CD4-positive, alpha-beta T cell (primary cell): Measurements from ENCODE around the gene PIK3R1. TPM values are rescaled to one million over a fixed set of nuclear protein-coding genes. Genes with fewer than 3 reads are reported as not detected.

Experiments
- ATAC-seq: fragments of 200-7000 bp; cut with Tn5 transposase; one replicate; pipeline ENCODE4 v1.10.0; 2022; ENCODE audit warnings: mild to moderate bottlenecking; ENCODE audit not compliant: poor library complexity
- CTCF ChIA-PET: fragments of 350-600 bp; sonication (Branson Sonifier 250); formaldehyde crosslinking; loops from one replicate; lab custom pipeline; 2021; ENCODE audit warnings: antibody characterized with exemption, inconsistent platforms; lab: Charles Lee
- POLR2A ChIA-PET: fragments of 350-600 bp; sonication (Branson Sonifier 250); formaldehyde crosslinking; loops from one replicate; lab custom pipeline; 2021; ENCODE audit warnings: antibody characterized with exemption, inconsistent platforms; lab: Charles Lee
- DNase-seq, 14 experiments: peaks; one replicate each; pipeline ENCODE4 v3.0.0-alpha.2; 2013 to 2020; ENCODE audit warnings: mixed read lengths in 2 of 14
- H3K27ac ChIP-seq, 2 donors: one replicate each; pipeline versions ENCODE4 v1.5.1 to v1.7.0; 2013; ENCODE audit warnings: low read length in 2 of 2, low read depth in 1 of 2, mild to moderate bottlenecking in 1 of 2
- H3K27me3 ChIP-seq, 2 experiments: 1 replicate in 1 of 2; 2 replicates in 1 of 2; pipeline versions ENCODE4 v1.6.1 to v1.7.0; 2013; ENCODE audit warnings: low read length in 2 of 2, control low read depth in 1 of 2, mild to moderate bottlenecking in 1 of 2, moderate library complexity in 1 of 2; ENCODE audit not compliant: insufficient read depth in 2 of 2, control insufficient read depth in 1 of 2
- H3K36me3 ChIP-seq: one replicate; pipeline ENCODE4 v1.6.1; 2013; ENCODE audit warnings: low read length, control low read depth; ENCODE audit not compliant: insufficient read depth
- H3K4me1 ChIP-seq: one replicate; pipeline ENCODE4 v1.6.1; 2013; ENCODE audit warnings: low read length, control low read depth; ENCODE audit not compliant: insufficient read depth
- H3K4me3 ChIP-seq: one replicate; pipeline ENCODE4 v1.5.1; 2013; ENCODE audit warnings: mild to moderate bottlenecking, low read length, moderate library complexity
- H3K9me3 ChIP-seq, 2 experiments: 1 replicate in 1 of 2; 2 replicates in 1 of 2; pipeline versions ENCODE4 v1.6.1 to v1.7.0; 2013; ENCODE audit warnings: low read length in 2 of 2, mild to moderate bottlenecking in 2 of 2, control low read depth in 1 of 2, moderate library complexity in 1 of 2; ENCODE audit not compliant: control insufficient read depth in 1 of 2, insufficient read depth in 1 of 2
- H3K27ac Mint-ChIP-seq: one replicate; pipeline ENCODE4 v1.8.0; 2020; ENCODE audit warnings: mixed read lengths
- H3K27me3 Mint-ChIP-seq: one replicate; pipeline ENCODE4 v1.8.0; 2021; ENCODE audit warnings: mixed read lengths
- H3K36me3 Mint-ChIP-seq: one replicate; pipeline ENCODE4 v1.8.0; 2021; ENCODE audit warnings: low read depth, mixed read lengths
- H3K4me1 Mint-ChIP-seq: one replicate; pipeline ENCODE4 v1.8.0; 2021; ENCODE audit warnings: low read depth, mixed read lengths
- H3K4me3 Mint-ChIP-seq: one replicate; pipeline ENCODE4 v1.8.0; 2020; ENCODE audit warnings: mild to moderate bottlenecking, mixed read lengths
- H3K9me3 Mint-ChIP-seq: one replicate; pipeline ENCODE4 v1.8.0; 2020; ENCODE audit warnings: mixed read lengths
- intact Hi-C, 2 experiments: fragments of 100-400 bp; cut with DNase I in 1 of 2; cut with micrococcal nuclease in 1 of 2; formaldehyde crosslinking; loops; one replicate each; pipeline versions ENCODE4 v1.15.1 to v1.9.0; 2023 to 2025; cut with DNase I, micrococcal nuclease
- total RNA-seq, 174 experiments: library from RNA in 2 of 174; stranded (reverse) in 2 of 174; gene quantifications; one replicate each; pipeline ENCODE4 v1.2.3 and lab custom pipeline; 2021 to 2026
- TF ChIP-seq, protein P1 (sequence below): fragments of 200-600 bp; IDR thresholded peaks from one replicate; pipeline ENCODE4 v1.8.0; 2022; ENCODE audit warnings: antibody characterized with exemption, mild to moderate bottlenecking

PIK3R1 gene
- total RNA-seq, 2 experiments from 2014 or later: 455 to 459 TPM

DNA sequence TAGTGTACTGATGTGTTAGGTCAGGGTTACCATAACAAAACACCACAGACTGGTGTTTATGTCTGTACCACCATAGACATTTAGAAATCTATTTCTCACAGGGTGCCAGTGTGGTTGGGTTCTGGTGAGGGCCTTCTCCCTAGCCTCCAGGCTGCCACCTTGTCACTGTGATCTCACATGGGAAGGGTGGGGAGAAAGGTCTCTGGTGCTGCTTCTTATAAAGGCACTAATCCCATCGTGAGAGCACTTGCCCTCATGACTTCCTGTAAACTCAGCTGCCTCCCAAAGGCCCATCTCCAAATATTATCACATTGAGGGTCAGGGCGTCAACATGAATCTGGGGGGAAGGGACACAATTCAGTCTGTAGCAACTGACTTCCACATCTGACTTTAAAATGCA lies 49.8 kb downstream of the PIK3R1 start:
- peaks cover 5% of the 10 kb centered on the region for H3K36me3 Mint-ChIP-seq
- Histone ChIP-seq H3K4me3 (no peak overlapping the region), H3K36me3 (peaks cover 4% of the 10 kb centered on the region), H3K27me3 (no peaks in the 10 kb centered on the region), H3K9me3 (no peaks in the 10 kb centered on the region), H3K27ac (no peak overlapping the region), H3K4me1 (peaks cover 40% of the 10 kb centered on the region)
- intact Hi-C loops: no loop called here
- ChIA-PET CTCF (no interaction called here), POLR2A (interaction anchor here (2.6 kb wide), 1 partner anchor 50 kb away, joined by 10 read pairs; the partner anchor contains the start of gene PIK3R1)
- DNase-seq (no peak), ATAC-seq (no peak)
- TF ChIP-seq, protein P1, sequence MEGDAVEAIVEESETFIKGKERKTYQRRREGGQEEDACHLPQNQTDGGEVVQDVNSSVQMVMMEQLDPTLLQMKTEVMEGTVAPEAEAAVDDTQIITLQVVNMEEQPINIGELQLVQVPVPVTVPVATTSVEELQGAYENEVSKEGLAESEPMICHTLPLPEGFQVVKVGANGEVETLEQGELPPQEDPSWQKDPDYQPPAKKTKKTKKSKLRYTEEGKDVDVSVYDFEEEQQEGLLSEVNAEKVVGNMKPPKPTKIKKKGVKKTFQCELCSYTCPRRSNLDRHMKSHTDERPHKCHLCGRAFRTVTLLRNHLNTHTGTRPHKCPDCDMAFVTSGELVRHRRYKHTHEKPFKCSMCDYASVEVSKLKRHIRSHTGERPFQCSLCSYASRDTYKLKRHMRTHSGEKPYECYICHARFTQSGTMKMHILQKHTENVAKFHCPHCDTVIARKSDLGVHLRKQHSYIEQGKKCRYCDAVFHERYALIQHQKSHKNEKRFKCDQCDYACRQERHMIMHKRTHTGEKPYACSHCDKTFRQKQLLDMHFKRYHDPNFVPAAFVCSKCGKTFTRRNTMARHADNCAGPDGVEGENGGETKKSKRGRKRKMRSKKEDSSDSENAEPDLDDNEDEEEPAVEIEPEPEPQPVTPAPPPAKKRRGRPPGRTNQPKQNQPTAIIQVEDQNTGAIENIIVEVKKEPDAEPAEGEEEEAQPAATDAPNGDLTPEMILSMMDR: no peak
- H3K27ac Mint-ChIP-seq: peak overlapping the region; percentile 84
- H3K27me3 Mint-ChIP-seq: no peaks in the 10 kb centered on the region
- H3K4me3 Mint-ChIP-seq: peak overlapping the region; percentile 1
- no peaks in the 10 kb centered on the region for H3K9me3 Mint-ChIP-seq
- peaks cover 93% of the 10 kb centered on the region for H3K4me1 Mint-ChIP-seq

DNA sequence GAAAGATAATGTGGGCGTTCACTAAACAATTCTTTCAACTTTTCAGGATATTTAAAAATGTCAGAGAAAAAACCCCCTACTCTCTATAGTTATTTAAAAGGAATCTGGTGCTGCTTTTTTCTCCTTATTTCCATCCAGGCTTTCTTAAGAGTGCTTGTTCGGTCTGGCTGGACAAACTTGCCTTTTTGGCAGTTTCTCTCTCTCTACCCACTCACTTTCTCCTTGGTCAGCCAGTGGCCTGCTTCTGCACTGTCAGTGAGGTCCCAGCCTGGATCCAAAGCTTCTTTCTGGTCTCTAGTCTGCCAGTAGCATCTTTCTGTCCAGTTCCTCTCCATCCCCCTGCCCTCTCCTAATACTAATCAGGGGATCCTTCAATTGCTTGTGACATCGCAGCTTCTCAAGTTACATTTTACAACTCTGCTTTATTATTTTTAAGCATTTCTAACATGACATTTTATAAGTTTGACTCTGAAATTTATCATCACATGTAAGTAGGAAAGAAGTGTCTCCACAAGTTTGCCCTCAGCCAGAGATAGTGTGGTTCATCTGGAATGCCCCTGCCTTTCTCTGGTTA lies 50.4 kb downstream of the PIK3R1 start:
- ChIA-PET CTCF (interaction anchor here (3.6 kb wide), 1 partner anchor 21 kb away, joined by 14 read pairs; no protein-coding TSS in a partner anchor), POLR2A (interaction anchor here (2.6 to 2.7 kb wide), 2 partner anchors 15 to 50 kb away, joined by 10 read pairs; partner anchors contain the start of gene PIK3R1)
- peaks cover 4% of the 10 kb centered on the region for H3K36me3 ChIP-seq
- no peak overlapping the region for H3K4me3 ChIP-seq
- Mint-ChIP-seq H3K9me3 (no peaks in the 10 kb centered on the region), H3K4me3 (peak overlapping the region; percentile 54), H3K27me3 (no peaks in the 10 kb centered on the region), H3K27ac (peak overlapping the region; percentile 84), H3K36me3 (no peaks in the 10 kb centered on the region), H3K4me1 (peaks cover 93% of the 10 kb centered on the region)
- peak overlapping the region in 1 of 2 donors; percentile 10 for H3K27ac ChIP-seq
- ATAC-seq (no peak), DNase-seq (no peak)
- peaks cover 39% of the 10 kb centered on the region for H3K4me1 ChIP-seq
- H3K27me3 ChIP-seq: no peaks in the 10 kb centered on the region
- TF ChIP-seq, protein P1: no peak
- no peaks in the 10 kb centered on the region for H3K9me3 ChIP-seq
- intact Hi-C loops: no loop called here

DNA sequence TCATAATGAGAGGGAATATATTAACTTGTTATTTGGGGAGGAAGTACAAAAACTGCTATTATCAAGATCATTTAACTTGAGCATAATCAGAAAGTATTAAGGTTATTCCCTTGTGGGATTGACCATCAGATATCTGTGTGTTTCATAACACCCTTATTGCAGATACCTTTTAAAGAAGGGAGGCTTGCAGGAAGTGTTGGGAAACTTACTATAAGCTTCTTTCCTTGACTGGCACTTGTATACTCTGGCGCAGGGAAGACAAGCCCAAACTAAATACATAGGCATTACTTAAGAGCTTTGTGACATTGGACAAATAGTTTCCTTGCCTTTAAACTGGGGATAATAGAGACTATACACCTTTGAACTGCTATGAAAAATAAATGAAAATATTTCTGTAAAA lies 50.9 kb downstream of the PIK3R1 start:
- Mint-ChIP-seq H3K27me3 (no peaks in the 10 kb centered on the region), H3K36me3 (no peaks in the 10 kb centered on the region), H3K4me3 (peak overlapping the region; percentile 54), H3K9me3 (no peaks in the 10 kb centered on the region), H3K27ac (peak overlapping the region; percentile 84), H3K4me1 (peaks cover 93% of the 10 kb centered on the region)
- POLR2A ChIA-PET: interaction anchor here (0.6 to 3.5 kb wide), 7 partner anchors 9 to 51 kb away, joined by 3 to 14 read pairs (median 10); partner anchors contain the start of gene PIK3R1
- intact Hi-C loops: no loop called here
- Histone ChIP-seq H3K27ac (peak overlapping the region in 1 of 2 donors; percentile 8), H3K9me3 (no peaks in the 10 kb centered on the region), H3K36me3 (peaks cover 4% of the 10 kb centered on the region), H3K27me3 (no peaks in the 10 kb centered on the region), H3K4me1 (peaks cover 44% of the 10 kb centered on the region), H3K4me3 (no peak overlapping the region)
- ATAC-seq (no peak), DNase-seq (no peak)
- TF ChIP-seq, protein P1: no peak
- CTCF ChIA-PET: interaction anchor here (1.0 to 3.6 kb wide), 3 partner anchors 10 to 21 kb away, joined by 3 to 14 read pairs (median 9); no protein-coding TSS in a partner anchor
